Effector CD8-positive, alpha-beta T cell (primary cell): ENCODE data around the gene FGF7.
"Not testable (repeated sequence)": the region's sequence is repeated elsewhere in the genome, so short reads cannot be mapped to it uniquely, and the experiment has no call there.

Source experiments
- DNase-seq: peaks from one replicate; lab custom pipeline; 2025; lab: John Stamatoyannopoulos, UW

The FGF7 gene

DNA sequence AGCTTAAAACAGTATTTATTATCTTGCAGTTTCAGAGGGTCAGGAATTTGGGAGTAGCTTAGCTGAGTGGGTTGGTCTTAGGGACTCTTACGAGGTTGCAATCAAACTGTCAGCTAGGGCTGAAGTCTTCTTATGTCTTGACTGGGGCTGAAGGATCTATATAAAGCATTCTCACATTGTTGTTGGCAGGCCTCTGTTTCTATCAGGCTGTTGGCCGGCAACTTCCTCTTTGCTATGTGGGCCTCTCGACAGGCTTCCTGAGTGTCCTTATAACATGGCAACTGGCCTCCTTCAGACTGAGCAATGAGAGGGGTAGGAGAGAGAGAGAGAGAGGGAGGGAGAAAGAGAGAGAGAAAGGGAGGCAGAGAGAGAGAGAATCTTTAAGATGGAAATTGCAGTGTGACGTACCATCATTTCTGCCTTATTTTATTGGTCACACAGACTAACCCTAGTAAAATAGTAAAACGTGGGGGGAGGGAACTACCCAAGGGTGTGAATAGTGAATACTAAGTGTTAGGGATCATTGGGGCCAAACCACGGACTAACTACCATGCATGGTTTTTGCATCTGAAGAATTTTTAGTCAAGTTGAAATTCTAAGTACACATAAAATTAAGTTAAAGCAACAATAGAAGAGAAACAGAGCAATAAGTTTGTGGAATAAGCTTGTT, 16.1 kb downstream of the FGF7 start:
- DNase-seq: no peak

DNA sequence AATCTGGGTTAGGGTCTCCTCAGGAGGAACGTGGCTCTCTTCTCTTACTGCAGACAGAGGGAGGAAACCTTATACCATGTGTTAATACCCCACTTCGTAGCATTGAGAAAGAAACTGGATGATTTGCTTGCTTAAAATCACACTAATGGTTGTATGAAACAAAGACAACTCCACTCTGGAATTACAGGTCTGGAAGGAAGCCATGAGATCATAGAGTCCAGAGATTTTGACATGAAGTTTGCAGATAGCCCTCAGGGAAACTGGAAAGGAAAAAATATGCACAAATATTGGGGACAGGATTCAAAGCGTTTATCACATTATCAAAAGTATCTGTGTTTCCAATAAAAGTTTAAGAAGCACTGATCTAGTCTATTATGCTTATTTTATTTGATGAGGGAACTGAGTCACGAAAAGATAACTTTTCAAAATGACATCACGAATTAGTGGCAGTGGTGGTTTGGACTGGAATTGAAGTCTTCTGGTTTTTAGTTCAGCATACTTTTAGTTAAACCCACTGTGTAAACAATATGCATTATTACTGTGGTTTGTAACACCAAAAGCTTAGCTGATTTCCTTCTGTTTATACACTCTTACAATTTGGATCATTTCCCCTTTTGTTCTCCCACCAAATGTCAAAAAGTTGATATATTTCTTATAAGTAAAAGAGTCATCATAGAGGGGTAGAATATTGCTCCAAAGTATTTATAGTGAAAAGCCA, 16.8 kb downstream of the FGF7 start:
- DNase-seq: no peak

DNA sequence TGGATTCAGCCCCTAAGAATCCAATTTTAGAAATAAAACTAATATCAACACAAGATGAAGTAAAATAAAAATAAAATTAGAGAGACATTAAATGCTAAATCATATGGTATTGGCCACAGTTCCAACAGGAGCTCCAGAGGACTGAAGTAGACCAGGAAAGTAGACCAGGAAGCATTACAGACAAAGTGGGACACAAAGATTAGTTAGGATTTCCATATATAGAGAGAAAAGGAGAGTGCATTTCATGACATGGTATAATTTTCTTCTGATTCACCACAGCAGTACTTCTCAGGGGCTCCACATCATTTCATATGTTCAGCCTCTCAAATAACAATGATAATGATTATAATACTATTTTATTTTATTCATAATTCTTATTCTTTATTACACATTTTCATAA, 18.3 kb downstream of the FGF7 start:
- no peak for DNase-seq

DNA sequence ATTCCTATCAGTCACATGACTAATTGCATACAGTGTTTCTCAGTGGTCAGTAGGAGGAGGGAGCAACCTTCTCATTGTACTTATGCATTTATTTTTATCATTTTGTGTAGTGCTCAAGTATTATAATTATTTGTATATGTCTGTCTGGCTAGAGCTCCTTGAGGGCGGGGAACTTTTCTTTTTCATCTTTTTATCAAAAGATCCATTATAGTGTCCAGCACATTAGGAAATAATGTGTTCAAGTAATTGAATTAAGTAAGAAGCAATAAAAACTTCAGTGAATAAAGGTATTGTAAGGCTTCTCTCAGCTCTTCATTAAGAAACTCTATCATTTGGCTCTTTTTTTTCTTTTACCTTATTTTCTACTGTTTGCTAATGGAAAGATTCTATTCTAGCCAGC, 18.8 kb downstream of the FGF7 start:
- DNase-seq: no peak

DNA sequence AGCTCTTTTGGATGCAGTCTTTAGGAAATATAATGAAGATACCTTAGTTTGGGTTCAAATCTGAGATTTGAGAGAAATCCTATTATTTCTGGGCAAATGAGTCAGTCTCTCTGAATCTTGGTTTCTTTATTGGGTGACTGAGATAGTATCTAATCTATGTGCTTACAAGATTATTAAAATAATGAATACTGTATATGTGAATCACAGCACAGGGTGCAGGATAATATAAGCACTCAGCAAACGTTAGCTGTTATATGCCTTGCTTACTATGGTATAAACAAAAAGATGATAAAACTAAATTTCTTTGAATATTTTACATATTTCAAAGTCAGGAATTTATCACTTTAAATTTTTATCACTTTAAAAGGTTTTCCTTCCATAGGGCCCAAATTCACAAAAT, 29.6 kb downstream of the FGF7 start:
- no peak for DNase-seq

DNA sequence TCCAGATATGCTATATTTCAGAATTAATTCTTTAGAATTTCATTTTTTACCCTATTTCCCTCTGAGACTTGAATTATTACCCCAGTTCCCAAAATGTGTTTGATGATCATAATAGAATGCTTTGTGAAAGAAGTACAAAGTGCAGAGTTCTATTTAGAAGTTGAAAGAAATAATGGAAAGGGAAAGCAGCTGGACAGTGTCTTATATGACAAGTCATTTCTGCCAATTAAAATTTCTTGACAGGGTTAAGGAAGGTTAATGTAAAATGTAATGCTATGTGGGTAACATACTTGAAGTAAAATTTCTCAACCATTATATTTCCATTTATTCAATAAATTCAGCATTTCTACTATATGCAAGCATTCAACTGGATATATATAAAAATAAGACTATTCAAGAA, 33.1 kb downstream of the FGF7 start:
- no peak for DNase-seq

DNA sequence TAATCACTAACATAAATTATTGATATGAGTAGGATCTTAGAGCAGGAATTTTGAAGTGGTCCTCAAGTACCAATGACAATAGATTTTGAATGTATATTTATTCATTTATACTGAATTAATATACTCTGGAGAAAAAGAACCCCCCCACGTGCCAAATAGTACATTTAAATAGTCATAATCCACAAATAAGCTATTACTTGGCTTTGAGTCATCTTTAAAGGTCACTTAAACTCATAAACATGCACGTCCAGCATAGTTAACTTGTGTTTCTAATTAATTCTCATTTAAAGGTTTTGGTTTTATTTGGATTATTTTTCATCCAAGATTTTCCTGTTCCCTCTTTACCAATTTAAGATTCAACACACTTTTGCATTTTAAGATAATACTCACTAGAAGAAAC, 35.1 kb downstream of the FGF7 start:
- DNase-seq: no peak

DNA sequence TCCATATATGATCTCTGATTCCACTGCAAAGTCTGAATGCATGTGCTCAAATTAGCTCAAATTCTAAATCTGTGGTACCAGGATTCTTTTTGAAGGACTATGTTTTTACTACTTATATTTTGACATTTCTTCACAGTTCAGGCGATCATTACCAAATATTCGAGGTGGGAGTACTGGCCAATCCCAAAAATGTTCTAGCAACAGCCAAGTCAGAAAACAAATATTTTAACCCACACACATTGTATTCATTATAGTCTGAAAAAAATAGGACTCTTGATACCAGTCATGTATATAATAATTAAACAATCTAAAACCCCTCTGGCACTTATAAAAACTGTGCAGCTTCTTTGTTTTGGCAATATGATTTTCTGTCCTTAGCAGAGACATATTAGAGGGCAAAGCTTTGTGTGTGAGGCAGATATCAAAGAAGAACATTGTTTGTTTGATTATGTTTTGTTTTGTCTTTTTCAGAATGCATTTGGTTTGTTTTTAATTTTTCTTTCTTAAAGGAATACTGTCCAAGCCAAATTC, 37.4 kb downstream of the FGF7 start:
- DNase-seq: no peak

DNA sequence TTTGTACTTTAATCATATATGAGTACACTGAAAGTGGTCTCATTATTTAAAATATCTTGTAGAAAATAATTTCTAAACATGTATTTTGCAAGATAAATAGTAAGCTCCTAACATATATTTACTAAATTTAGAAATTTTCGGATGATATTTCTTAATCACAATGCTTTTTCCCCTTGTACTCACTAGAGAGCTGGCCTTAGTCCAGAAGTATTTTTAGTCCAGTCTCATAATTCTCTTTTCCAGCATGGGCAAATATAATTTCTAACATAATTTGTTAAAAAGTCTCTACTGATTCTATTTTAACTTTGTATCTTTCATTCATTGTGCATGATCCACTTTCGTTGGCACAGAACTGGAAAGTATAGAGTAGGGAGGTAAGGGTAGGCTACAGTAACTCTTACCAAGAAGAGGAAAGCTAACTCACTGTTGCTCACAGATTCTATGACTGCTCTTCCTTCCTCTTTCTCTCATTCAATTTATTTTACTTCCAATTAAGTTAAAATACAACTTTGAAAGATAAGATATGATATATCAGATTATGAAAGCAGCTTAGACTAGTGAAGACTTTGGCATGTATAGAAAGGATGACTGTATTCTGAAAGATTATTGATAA, 39.3 kb downstream of the FGF7 start:
- no peak for DNase-seq

DNA sequence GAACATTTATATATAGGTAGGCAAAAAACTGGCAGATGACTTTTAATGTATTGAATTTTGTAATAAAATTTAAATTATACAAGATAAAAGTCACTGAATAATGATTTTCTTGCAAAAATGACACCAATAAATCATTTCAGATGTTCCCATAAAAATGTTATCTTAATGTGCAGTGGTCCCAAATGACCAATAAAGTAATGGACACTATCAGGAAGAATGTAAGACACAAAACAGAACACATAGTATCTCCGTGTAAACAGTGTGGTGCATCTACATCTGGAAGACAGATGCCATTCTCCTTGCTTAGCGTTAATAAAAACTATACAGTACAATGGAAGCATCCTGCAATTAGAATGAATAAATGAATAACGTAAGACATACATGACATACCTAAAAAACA, 41.5 kb downstream of the FGF7 start:
- no peak for DNase-seq

DNA sequence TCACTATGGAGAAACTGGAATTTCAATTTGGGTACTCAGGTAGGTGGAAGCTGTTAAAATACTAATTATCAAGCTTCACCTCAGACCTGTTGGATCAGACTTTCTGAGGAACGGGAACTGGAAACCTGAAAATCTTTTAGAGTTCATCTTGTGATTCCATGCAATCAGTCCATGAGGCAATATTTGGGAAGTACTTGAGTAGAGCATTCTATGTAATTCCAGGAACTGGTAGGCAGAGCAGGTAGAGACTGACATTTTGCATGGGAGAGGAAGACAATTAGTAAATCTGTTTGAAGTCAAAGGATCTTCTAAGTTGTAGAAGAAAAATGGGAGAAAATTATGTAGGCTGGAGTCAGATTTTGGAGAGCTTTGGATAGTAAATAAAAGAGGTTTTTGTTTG, 43.1 kb downstream of the FGF7 start:
- DNase-seq: no peak

DNA sequence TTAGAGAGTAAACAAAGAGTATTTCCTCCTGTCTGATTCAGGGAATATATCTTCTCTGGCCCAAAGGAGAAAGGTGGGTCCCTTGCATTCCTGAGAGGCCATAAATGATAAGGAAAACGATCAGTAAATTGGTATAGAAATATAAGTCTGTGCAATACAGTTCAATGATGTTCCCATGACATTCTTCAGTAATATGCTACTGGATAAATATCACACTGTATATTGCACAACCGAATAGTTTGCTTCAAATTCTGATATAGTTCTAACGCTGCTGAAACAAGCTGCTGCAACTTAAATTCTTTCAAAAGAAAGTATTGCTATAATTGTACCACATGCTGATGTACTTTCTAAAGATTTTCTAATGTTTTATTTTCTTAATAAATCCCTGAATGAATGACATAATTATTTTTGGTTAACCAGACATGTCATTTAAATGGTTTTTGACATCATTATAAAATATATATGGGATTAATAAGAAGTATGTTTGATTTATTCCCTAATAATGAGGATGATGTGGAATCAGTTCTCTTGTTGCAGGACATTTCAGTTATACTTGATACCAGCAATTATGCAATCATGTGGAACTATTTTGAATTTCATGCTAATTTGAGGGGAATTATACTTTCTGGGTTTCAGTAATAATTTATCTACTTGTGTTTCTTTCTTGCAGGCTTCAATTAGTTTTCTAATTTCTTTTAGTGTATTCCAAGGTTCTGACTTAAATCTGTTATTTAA, 44.9 kb downstream of the FGF7 start:
- DNase-seq: no peak

DNA sequence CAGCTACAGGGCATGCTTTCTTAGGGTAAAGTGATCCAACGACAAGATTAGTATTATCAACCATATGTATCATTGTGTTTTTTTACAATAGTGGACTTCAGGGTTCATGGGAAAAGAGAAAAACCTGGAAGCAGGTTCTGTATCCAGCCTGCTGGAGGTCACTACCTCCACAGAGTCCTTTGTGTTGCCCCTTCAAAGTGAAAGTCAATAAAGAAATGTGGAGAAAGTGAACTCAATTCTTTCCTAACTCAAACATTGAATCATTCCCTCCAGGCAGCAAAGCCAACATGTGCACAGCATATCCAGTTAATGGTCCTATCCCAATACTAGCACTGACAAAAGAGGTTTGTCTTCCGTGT, 45.4 kb downstream of the FGF7 start:
- DNase-seq: no peak

DNA sequence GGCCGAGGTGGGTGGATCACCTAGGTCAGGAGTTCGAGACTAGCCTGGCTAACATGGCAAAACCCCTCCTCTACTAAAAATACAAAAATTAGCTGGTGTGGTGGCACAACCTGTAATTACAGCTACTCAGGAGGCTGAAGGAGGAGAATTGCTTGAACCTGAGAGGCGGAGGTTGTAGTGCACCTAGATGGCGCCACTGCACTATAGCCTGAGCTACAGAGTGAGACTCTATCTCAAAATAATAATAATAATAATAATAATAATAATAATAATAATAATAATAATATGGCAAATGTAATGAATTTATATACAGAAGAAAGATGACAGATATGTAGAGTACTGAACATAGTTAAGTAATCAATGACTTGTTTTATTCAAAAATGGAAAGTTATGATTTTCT, 48.2 kb downstream of the FGF7 start:
- not testable (repeated sequence) for DNase-seq

DNA sequence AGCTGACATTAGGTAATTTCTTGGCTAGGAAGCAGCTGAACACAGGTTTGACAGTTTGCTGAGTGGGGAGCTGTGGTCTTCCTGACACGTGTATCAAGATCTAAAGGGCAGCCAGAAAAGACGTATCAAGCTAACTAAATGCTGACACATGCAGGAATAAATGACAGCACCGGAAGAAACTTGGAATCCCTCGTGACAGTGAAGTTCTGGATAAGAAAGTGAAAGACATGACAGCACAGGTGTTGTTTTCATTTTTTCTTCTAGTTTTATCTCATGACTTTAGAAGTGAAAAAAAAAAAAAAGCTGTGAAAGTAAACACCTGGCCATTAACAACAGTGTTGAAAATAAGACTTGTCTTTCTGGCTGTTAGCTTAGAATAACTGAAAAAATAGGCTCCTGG, 48.7 kb downstream of the FGF7 start:
- DNase-seq: no peak

DNA sequence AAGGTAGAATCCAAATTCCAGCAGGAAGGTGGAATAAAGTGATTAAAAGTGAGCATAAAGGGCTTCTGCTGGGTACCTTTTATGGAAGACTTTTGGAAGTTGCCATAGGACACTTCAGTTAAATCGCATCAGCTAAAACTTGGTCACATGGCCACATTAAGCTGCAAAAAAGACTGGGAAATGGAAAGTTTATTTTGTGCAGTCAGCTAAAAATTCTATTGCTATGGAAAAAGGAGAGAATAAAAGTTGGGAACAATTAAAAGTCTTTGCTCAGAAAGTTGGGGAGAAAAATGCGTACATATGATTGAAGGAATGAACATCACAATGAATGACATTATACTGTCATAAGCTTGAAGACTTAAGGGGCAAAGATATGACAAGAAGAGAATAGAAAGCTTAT, 49.3 kb downstream of the FGF7 start:
- DNase-seq: no peak

DNA sequence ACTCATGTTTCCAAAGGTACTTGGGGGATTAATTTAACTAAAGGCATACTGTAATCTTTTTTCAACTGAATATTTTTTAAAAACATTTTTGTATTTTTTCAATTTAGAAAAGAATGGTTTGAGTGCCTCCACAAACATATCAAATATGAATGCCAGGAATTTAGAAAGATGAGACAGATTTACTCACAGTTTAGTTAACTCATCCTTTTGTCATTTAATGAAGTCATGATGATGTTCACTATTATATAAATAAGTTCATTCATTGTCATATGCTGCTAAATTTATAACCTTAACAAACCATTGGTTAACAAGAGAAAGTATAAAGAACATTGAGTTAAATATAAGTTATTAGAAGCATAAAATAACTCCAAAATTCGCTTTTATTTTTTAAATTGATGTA, 50.0 kb downstream of the FGF7 start:
- no peak for DNase-seq

DNA sequence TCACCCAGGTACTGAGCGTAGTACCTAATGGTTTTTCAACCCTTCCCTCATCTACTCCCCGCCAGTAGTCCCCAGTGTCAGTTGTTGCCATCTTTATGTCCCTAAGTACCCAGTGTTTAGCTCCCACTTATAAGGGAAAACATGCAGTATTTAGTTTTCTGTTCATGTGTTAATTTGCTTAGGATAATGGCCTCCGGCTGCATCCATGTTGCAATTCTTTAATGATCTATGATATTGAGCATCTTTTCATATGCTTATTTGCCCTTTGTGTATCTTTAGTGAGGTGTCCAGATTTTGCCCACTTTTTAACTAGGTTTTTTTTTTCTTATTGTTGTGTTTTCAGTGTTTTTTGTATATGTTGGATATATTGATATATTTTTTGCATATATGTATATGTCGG, 55.0 kb downstream of the FGF7 start:
- DNase-seq: not testable (repeated sequence)

DNA sequence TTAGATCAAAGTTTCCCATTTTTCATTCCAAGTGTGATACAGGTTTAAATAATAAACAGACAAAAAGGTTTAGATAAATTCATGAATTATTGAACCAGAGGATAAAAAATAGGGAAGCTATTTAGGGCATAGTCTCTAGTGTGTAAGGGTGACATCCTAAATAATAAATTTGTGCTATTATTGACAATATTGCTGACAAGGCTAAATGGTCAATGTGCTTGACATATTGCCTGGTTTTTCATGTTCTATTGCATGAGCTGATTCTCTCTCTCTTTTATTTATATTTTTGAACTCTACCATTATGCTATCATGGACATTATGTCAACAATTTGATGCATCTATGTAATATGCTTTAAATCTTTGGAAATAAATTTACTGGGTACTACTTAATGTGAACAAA, 55.9 kb downstream of the FGF7 start:
- DNase-seq: not testable (repeated sequence)

DNA sequence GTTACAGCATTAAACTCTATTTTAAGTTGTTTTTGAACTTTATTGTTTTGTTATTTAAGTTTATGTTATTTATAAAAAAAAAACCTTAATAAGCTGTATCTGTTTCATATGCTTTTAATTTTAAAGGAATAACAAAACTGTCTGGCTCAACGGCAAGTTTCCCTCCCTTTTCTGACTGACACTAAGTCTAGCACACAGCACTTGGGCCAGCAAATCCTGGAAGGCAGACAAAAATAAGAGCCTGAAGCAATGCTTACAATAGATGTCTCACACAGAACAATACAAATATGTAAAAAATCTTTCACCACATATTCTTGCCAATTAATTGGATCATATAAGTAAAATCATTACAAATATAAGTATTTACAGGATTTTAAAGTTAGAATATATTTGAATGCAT, 62.4 kb downstream of the FGF7 start:
- not testable (repeated sequence) for DNase-seq

DNA sequence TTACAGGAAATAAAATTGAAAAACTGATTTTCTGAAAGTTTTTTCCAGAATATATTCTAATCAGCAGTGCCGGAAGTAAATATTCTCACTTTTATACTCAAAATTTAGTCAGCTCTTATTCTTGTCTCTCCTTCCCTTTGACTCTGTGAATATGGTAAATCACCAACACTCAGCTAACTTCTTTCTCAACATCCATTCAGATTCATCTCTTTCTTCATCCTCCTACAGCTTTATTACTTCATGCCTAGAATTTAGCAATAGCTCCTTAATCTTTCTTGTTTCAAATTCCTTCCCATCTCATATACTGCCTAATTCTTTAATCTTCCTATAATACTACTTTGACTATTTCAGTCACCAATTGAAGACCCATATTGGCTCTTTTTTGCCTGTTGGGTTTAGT, 67.9 kb downstream of the FGF7 start:
- no peak for DNase-seq

DNA sequence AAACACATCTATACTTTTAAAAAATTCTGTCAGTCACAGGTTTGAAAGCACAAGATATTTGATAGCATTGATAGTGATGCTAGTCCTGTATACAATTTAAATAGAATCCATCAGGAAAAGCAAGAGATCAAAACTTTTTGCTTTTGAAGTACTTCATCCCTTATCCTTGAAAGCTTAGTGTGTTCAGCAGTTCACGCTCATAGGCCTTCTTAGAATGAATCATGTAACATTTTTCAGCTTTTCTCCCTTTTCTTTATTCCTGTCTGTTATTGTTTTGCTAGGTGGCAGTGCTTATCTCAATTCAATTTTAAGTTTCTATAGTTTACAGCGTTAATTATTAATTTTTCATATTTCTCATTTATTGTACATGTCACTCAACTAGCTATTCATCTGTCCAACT, 69.1 kb downstream of the FGF7 start:
- no peak for DNase-seq

DNA sequence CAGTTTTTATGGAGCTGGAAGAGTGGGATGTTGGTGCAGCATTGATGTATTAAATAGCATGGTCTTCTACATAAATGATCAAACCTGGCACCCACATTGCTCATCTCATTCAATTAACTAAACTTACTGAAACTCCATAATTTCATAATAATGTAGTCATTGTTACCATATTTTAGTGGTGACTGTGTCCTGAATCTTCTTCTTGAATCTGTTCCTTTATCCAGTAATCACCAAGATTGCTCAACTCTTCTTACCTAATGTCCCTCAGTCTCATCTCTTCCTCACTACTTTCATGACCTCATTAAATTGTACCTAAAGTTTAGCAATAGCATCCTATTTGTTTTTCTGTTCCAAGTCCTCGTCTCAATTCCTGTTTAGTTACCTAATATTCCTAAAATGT, 69.8 kb downstream of the FGF7 start:
- DNase-seq: no peak
